ENCODE results near the gene HECTD2.

The HECTD2 gene

DNA sequence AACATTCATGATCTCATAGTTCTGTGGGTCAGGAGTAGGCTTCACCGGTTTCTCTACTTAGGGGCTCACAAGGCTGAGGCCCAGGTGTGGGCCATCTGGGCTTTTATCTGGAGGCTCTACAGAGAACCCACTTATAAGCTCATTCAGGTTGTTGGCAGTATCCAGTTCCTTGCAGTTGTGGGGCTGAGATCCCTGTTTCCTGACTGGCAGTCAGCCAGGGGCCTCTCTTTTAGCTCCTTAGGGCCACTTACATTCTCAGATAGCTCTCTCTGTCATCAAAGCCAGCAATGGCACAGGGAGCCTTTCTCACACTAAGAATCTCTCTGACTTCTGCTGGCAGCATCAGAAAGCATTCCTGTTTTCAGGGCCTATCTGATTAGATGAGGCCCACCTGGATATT lies 18.2 kb upstream of the HECTD2 start:
- ATAC-seq (no peak), DNase-seq (no peak)
- Mint-ChIP-seq H3K4me1 (peaks cover 5% of the 10 kb centered on the region), H3K9me3 (no peaks in the 10 kb centered on the region), H3K27me3 (peaks cover 18% of the 10 kb centered on the region), H3K4me3 (no peak overlapping the region), H3K27ac (no peak overlapping the region), H3K36me3 (ENCODE audit: low read depth) (no peaks in the 10 kb centered on the region)

DNA sequence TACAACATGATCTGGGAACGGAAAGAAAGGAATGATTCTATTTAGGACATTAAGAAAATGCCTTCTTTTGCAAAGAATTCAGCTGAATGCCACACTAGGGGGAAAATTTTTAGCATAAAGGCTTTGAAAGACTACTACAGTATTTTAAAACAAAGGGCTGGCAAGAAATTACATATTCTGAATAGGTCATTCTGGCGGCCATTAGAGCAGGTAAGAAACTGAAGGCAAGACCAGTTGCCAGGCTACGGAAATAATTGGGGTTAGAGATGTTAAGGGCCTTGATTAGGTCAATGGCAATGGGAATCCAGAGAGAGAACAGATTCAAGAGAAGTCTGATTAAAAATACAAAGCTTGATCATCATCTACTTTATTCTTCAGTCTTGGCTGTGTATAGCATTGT lies 3.8 kb upstream of the HECTD2 start:
- no peaks in the 10 kb centered on the region for H3K9me3 Mint-ChIP-seq
- ATAC-seq (no peak), DNase-seq (no peak)
- no peaks in the 10 kb centered on the region for H3K36me3 Mint-ChIP-seq (ENCODE audit: low read depth)
- H3K27me3 Mint-ChIP-seq, result peaks cover 15% of the 10 kb centered on the region
- H3K4me1 Mint-ChIP-seq, result peaks cover 15% of the 10 kb centered on the region
- no peak overlapping the region for H3K27ac Mint-ChIP-seq
- H3K4me3 Mint-ChIP-seq, result no peak overlapping the region

DNA sequence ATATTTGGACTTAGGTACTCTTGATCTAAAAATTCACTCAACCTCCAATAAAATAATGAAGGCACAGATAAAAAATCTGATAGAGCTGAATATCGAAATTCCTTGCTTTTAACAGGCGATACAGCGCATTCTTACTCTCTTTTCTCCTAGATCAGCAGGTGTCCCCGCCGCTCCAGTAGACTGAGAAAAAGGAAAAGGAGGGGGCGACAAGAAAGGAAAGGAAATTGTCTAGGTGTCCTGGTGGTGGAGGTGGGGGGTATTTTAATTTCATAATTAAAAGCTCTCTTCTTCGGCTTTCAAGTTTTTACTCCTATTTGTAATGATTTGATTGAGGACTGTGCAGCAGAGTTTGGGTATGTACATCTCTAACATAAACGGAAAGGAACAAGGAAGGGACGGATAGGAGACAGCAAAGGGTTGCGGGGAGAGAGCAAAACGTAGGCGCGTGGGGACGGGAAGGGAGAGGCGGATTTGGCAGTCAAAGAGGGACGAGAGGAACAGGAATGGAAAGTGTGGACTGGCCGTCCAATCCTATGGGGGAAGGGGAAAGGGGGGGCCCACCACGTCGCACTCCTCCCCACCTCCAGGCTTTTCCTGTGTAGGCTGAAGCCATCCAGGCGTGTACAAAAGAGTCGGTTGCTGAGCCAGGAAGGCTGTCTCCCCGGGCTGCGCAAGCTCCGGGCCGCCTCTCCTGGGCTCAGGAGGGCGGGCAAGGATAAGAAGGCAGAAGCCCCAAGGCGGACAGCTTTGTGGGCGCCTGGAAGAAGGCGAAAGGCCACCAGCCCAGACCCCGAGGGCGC lies 875 bp upstream of the HECTD2 start:
- no peaks in the 10 kb centered on the region for H3K9me3 Mint-ChIP-seq
- peak; percentile 21 for ATAC-seq
- DNase-seq, result peak; percentile 40
- peaks cover 25% of the 10 kb centered on the region for H3K4me1 Mint-ChIP-seq
- peak overlapping the region; percentile 91 for H3K27ac Mint-ChIP-seq
- peaks cover 15% of the 10 kb centered on the region for H3K27me3 Mint-ChIP-seq
- H3K36me3 Mint-ChIP-seq (ENCODE audit: low read depth), result no peaks in the 10 kb centered on the region
- peak overlapping the region; percentile 84 for H3K4me3 Mint-ChIP-seq

- Mint-ChIP-seq H3K4me3 (peak overlapping the region; percentile 84), H3K9me3 (no peaks in the 10 kb centered on the region), H3K27me3 (peaks cover 15% of the 10 kb centered on the region), H3K36me3 (ENCODE audit: low read depth) (no peaks in the 10 kb centered on the region), H3K27ac (peak overlapping the region; percentile 91), H3K4me1 (peaks cover 30% of the 10 kb centered on the region)
- ATAC-seq, result peak; percentile 49
- DNase-seq, result peak; percentile 46
Measured at GRCh38 chr10:91410638-91411371, 661 bp downstream of the HECTD2 start.

GRCh38 chr10:91411621-91412020 lies 1.5 kb downstream of the HECTD2 start:
- ATAC-seq (no peak), DNase-seq (no peak)
- Mint-ChIP-seq H3K36me3 (ENCODE audit: low read depth) (no peaks in the 10 kb centered on the region), H3K4me3 (peak overlapping the region; percentile 84), H3K9me3 (no peaks in the 10 kb centered on the region), H3K27ac (peak overlapping the region; percentile 38), H3K4me1 (peaks cover 36% of the 10 kb centered on the region), H3K27me3 (peaks cover 12% of the 10 kb centered on the region)

DNA sequence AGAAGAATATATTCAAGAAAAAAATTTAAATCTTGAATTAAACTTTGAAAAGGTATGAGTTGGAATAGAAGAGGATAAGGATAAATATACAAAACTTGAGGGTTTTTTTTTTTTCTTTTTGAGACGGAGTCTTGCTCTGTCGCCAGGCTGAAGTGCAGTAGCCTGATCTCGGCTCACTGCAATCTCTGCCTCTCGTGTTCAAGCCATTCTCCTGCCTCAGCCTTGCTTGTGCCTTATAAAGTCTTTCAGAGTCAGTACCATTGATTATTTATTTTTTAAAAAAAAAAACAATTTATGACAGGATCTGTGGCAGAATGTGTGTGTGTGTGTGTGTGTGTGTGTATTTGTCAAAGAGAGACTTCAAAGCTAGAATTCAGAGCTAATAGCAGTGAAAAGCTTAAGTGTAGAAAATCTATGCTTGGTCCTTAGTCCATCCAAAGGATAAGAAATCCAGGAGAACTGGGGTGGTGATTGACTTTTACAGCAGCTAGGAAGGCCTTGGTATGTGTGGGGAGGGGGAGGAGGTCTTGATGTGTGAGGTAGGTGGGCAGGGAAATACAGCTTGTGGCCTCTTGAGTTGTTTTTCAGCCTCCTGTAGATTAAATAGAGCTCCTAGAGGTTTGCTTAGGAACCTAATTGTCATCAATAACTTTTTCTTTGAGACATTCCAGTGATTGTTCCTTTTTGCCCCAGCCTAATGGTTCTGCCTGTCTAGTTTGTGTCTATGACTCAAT lies 2.4 kb downstream of the HECTD2 start:
- Mint-ChIP-seq H3K36me3 (ENCODE audit: low read depth) (no peaks in the 10 kb centered on the region), H3K9me3 (no peaks in the 10 kb centered on the region), H3K4me1 (peaks cover 37% of the 10 kb centered on the region), H3K4me3 (no peak overlapping the region), H3K27ac (no peak overlapping the region), H3K27me3 (peaks cover 10% of the 10 kb centered on the region)
- ATAC-seq (no peak), DNase-seq (no peak)

- no peak overlapping the region for H3K4me3 Mint-ChIP-seq
- no peaks in the 10 kb centered on the region for H3K9me3 Mint-ChIP-seq
- DNase-seq (no peak), ATAC-seq (no peak)
- H3K4me1 Mint-ChIP-seq, result peaks cover 35% of the 10 kb centered on the region
- H3K27ac Mint-ChIP-seq, result no peak overlapping the region
- H3K27me3 Mint-ChIP-seq, result no peaks in the 10 kb centered on the region
- no peaks in the 10 kb centered on the region for H3K36me3 Mint-ChIP-seq (ENCODE audit: low read depth)
Measured at GRCh38 chr10:91415816-91416215, 5.7 kb downstream of the HECTD2 start.

DNA sequence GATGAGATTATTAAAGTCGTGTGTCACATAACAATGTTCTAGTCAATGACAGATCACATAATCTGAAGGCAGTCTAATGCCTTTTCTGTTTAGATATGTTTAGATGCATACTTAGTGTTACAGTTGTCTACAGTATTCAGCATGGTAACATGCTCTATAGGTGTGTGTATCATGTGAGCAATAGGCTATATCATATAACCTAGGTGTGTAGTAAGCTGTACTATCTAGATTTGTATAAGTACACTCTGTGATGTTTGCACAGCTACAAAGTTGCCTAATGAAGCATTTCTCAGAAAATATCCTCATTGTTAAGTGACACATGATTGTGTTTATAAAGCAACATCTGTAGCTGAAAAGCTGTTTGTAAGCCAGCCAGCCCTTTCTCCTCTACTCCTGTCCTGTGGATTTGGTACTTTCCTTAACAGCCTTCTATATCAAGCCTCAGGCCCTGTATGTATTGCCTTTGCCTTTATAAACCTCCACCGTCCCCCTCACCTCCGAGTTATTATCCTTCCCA lies 6.3 kb downstream of the HECTD2 start:
- Mint-ChIP-seq H3K27me3 (no peaks in the 10 kb centered on the region), H3K4me3 (no peak overlapping the region), H3K27ac (no peak overlapping the region), H3K36me3 (ENCODE audit: low read depth) (no peaks in the 10 kb centered on the region), H3K4me1 (peaks cover 34% of the 10 kb centered on the region), H3K9me3 (no peaks in the 10 kb centered on the region)
- ATAC-seq (no peak), DNase-seq (no peak)

GRCh38 chr10:91418416-91418815 lies 8.3 kb downstream of the HECTD2 start:
- Mint-ChIP-seq H3K9me3 (no peaks in the 10 kb centered on the region), H3K4me1 (peaks cover 27% of the 10 kb centered on the region), H3K27me3 (no peaks in the 10 kb centered on the region), H3K27ac (no peak overlapping the region), H3K4me3 (no peak overlapping the region), H3K36me3 (ENCODE audit: low read depth) (no peaks in the 10 kb centered on the region)
- ATAC-seq (no peak), DNase-seq (no peak)

DNA sequence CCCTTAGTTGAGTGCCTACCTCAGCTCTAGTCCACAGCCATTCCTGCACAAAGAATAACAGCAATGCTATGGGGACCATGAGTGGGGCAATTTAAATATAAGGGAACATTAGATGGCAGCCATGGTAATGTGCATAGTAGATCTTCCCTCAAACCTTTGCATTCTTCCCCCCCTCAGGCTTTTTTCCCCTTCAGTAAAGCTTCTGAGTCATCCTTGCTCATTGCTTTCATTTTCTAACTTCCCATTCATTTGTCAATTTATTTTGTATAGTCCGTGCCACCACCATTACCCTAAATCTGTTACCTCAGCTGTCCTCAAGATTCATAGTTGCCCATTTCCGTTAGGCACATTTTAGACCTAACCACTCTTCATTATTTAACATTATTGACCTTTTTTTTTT lies 10.7 kb downstream of the HECTD2 start:
- Mint-ChIP-seq H3K27me3 (no peaks in the 10 kb centered on the region), H3K4me3 (no peak overlapping the region), H3K36me3 (ENCODE audit: low read depth) (no peaks in the 10 kb centered on the region), H3K27ac (peak overlapping the region; percentile 8), H3K4me1 (peaks cover 30% of the 10 kb centered on the region), H3K9me3 (no peaks in the 10 kb centered on the region)
- DNase-seq, result no peak
- ATAC-seq, result peak; percentile 76

- DNase-seq (no peak), ATAC-seq (no peak)
- Mint-ChIP-seq H3K4me3 (no peak overlapping the region), H3K36me3 (ENCODE audit: low read depth) (peaks cover 5% of the 10 kb centered on the region), H3K27ac (no peak overlapping the region), H3K9me3 (no peaks in the 10 kb centered on the region), H3K27me3 (no peaks in the 10 kb centered on the region), H3K4me1 (peaks cover 23% of the 10 kb centered on the region)
Measured at GRCh38 chr10:91422915-91423314, 12.8 kb downstream of the HECTD2 start.

- no peak for DNase-seq
- Mint-ChIP-seq H3K9me3 (no peaks in the 10 kb centered on the region), H3K4me1 (peaks cover 23% of the 10 kb centered on the region), H3K36me3 (ENCODE audit: low read depth) (peaks cover 5% of the 10 kb centered on the region), H3K4me3 (no peak overlapping the region), H3K27me3 (no peaks in the 10 kb centered on the region), H3K27ac (peak overlapping the region; percentile 33)
- ATAC-seq, result peak; percentile 95
Measured at GRCh38 chr10:91424016-91424415, 13.9 kb downstream of the HECTD2 start.

DNA sequence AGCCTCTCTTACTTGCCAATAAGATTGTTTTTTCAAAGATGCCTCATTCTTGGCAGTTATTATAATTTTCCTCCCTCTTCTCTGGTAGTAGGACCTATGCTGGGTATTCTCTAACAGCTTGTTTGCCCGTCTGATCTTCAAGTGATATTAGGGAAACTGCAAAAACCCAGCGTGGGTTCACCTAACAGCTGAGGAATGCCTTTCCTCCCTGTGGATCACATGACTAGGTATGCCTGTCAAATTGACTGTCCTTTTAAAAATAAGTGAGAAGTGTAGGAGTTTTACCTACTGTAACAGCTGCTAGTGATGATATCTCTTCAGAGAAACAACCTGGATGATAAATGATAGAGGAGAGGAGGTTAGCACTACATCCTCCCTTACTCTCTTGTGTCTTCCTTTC lies 22.0 kb downstream of the HECTD2 start:
- ATAC-seq (no peak), DNase-seq (no peak)
- H3K27me3 Mint-ChIP-seq, result no peaks in the 10 kb centered on the region
- H3K36me3 Mint-ChIP-seq (ENCODE audit: low read depth), result peaks cover 3% of the 10 kb centered on the region
- H3K27ac Mint-ChIP-seq, result no peak overlapping the region
- H3K4me1 Mint-ChIP-seq, result peaks cover 6% of the 10 kb centered on the region
- no peaks in the 10 kb centered on the region for H3K9me3 Mint-ChIP-seq
- H3K4me3 Mint-ChIP-seq, result no peak overlapping the region

GRCh38 chr10:91433620-91434019 lies 23.5 kb downstream of the HECTD2 start:
- Mint-ChIP-seq H3K4me1 (peaks cover 6% of the 10 kb centered on the region), H3K9me3 (no peaks in the 10 kb centered on the region), H3K27ac (no peak overlapping the region), H3K36me3 (ENCODE audit: low read depth) (peaks cover 10% of the 10 kb centered on the region), H3K4me3 (no peak overlapping the region), H3K27me3 (no peaks in the 10 kb centered on the region)
- DNase-seq (no peak), ATAC-seq (no peak)
